Breast epithelium (tissue), 3 donors: ENCODE data around the gene CDR2.

Source experiments
- CTCF ChIP-seq, 3 donors: fragments of 450-650 bp; IDR thresholded peaks; one replicate each; pipeline ENCODE4 v1.5.1; 2016 to 2017; ENCODE audit warnings: antibody characterized with exemption in 3 of 3, mild to moderate bottlenecking in 3 of 3, moderate library complexity in 3 of 3
- POLR2A ChIP-seq: fragments of 450-650 bp; IDR thresholded peaks from one replicate; pipeline ENCODE4 v1.6.1; 2016; ENCODE audit warnings: antibody characterized with exemption, mild to moderate bottlenecking, moderate library complexity
- POLR2AphosphoS5 ChIP-seq, 3 donors: sonication (generic); formaldehyde crosslinking; IDR thresholded peaks; one replicate each; pipeline ENCODE4 v1.6.1; 2017; ENCODE audit warnings: antibody characterized with exemption in 3 of 3

GRCh38 chr16:22386976-22387375, 12.6 kb upstream of the CDR2 start:
- TF ChIP-seq CTCF (IDR thresholded peaks at IDR 0.05): no peak
- no peak for TF ChIP-seq POLR2AphosphoS5 (IDR thresholded peaks at IDR 0.05)
- no peak for TF ChIP-seq POLR2A
